Activated naive CD4-positive, alpha-beta T cell treated with anti-CD3 and anti-CD28 coated beads, Interleukin-2, amount 50 U/mL, for 16 hours (primary cell): ENCODE data around the gene AADACL3.
"Not testable (repeated sequence)": the region's sequence is repeated elsewhere in the genome, so short reads cannot be mapped to it uniquely, and the experiment has no call there.

Source experiments
- DNase-seq: peaks from one replicate; pipeline ENCODE4 v3.0.0-alpha.2; 2020

AADACL3 gene

GRCh38 chr1:12715896-12716437, at the start of gene AADACL3:
Gene AADACL3 (plus strand): TSS chr1:12716110. CDS start chr1:12716177, 67 bp downstream.
- no peak for DNase-seq

GRCh38 chr1:12666141-12666735, 49.7 kb upstream of the AADACL3 start:
- DNase-seq: no peak

GRCh38 chr1:12669529-12670068, 46.3 kb upstream of the AADACL3 start:
- no peak for DNase-seq

GRCh38 chr1:12674358-12674757, 41.6 kb upstream of the AADACL3 start:
- DNase-seq: no peak

- DNase-seq: not testable (repeated sequence)
These were observed 39.8 kb upstream of the AADACL3 start for GRCh38 chr1:12676122-12676521.

GRCh38 chr1:12677565-12677964, 38.3 kb upstream of the AADACL3 start:
- DNase-seq: no peak

GRCh38 chr1:12678350-12678749, 37.6 kb upstream of the AADACL3 start:
- DNase-seq: no peak

GRCh38 chr1:12678820-12679219, 37.1 kb upstream of the AADACL3 start:
- DNase-seq: no peak

- no peak for DNase-seq
These were observed 25.8 kb upstream of the AADACL3 start for GRCh38 chr1:12690156-12690555.

GRCh38 chr1:12692967-12693782, 22.7 kb upstream of the AADACL3 start:
- DNase-seq: no peak

GRCh38 chr1:12696658-12697057, 19.3 kb upstream of the AADACL3 start:
- no peak for DNase-seq

GRCh38 chr1:12697397-12697796, 18.5 kb upstream of the AADACL3 start:
- no peak for DNase-seq

GRCh38 chr1:12703821-12704451, 12.0 kb upstream of the AADACL3 start:
- no peak for DNase-seq

GRCh38 chr1:12706061-12706460, 9.8 kb upstream of the AADACL3 start:
- DNase-seq: no peak

- no peak for DNase-seq
These were observed 7.4 kb upstream of the AADACL3 start for GRCh38 chr1:12708396-12709090.

- no peak for DNase-seq
These were observed 6.8 kb upstream of the AADACL3 start for GRCh38 chr1:12709091-12709491.

- no peak for DNase-seq
These were observed 6.2 kb upstream of the AADACL3 start for GRCh38 chr1:12709696-12710095.

GRCh38 chr1:12711536-12711935, 4.4 kb upstream of the AADACL3 start:
- no peak for DNase-seq

- no peak for DNase-seq
These were observed 3.8 kb upstream of the AADACL3 start for GRCh38 chr1:12712076-12712475.

- no peak for DNase-seq
These were observed 3.0 kb upstream of the AADACL3 start for GRCh38 chr1:12712929-12713328.

- DNase-seq: not testable (repeated sequence)
These were observed 2.3 kb upstream of the AADACL3 start for GRCh38 chr1:12713651-12714050.

GRCh38 chr1:12714710-12715475, 1.0 kb upstream of the AADACL3 start:
- no peak for DNase-seq
